ENCODE measurements around the gene MRPS18A. TPM values are rescaled to one million over a fixed set of nuclear protein-coding genes. Genes with fewer than 3 reads are reported as not detected.

MRPS18A gene
- total and polyA plus RNA-seq, 2 of the 13 experiments (the other 11 are each of a cell fraction or from before 2014, with no cell fraction given): 87.8 to 89.1 TPM

- TF ChIP-seq BRD4 (CRISPR knock-in tag; IDR thresholded peaks at IDR 0.05) (peak; percentile 52; the same call in 1 of the 2 replicates), GLI4 (CRISPR knock-in tag; IDR thresholded peaks at IDR 0.05; ENCODE audit: borderline replicate concordance) (no peak), ZNF451 (CRISPR knock-in tag; IDR thresholded peaks at IDR 0.05) (peak; percentile 86; the same call in 1 of the 2 replicates), ZNF572 (CRISPR knock-in tag; IDR thresholded peaks at IDR 0.05) (0 out of 2 replicates have a peak, but pooled peaks have one; percentile 70), ZNF782 (CRISPR knock-in tag; IDR thresholded peaks at IDR 0.05; ENCODE audit: borderline replicate concordance) (no peak), ISX (CRISPR knock-in tag; conservative IDR thresholded peaks at IDR 0.05) (no peak)
Observed at GRCh38 chr6:43736211-43736786, 48.7 kb upstream of the MRPS18A start (continued).

- POLR2A ChIA-PET: interaction anchor here (1.0 to 1.4 kb wide), 3 partner anchors 11 to 106 kb away, joined by 3 to 4 read pairs (median 4); partner anchors contain the start of gene VEGFA
- no peak for TF ChIP-seq ZNF329 (CRISPR knock-in tag; IDR thresholded peaks at IDR 0.05; ENCODE audit: low read depth)
- TF ChIP-seq CBX5 (CRISPR knock-in tag; IDR thresholded peaks at IDR 0.05; ENCODE audit: borderline replicate concordance): 0 out of 2 replicates have a peak, but pooled peaks have one; percentile 13
- no peak for TF ChIP-seq DMAP1 (CRISPR knock-in tag; IDR thresholded peaks at IDR 0.05)
- TF ChIP-seq ZNF883 (CRISPR knock-in tag; IDR thresholded peaks at IDR 0.05; ENCODE audit: not compliant biosample characterization): no peak
- 0 out of 2 replicates have a peak, but pooled peaks have one; percentile 28 for TF ChIP-seq DMTF1 (CRISPR knock-in tag; IDR thresholded peaks at IDR 0.05)
- TF ChIP-seq CAMTA2 (CRISPR knock-in tag; IDR thresholded peaks at IDR 0.05; ENCODE audit: borderline replicate concordance): 0 out of 2 replicates have a peak, but pooled peaks have one; percentile 37
- peak; percentile 49; the same call in 1 of the 2 replicates for TF ChIP-seq FOSL2 (CRISPR knock-in tag; IDR thresholded peaks at IDR 0.05)
- TF ChIP-seq U2AF2 (IDR thresholded peaks at IDR 0.05; ENCODE audit: low read depth, low read length): 0 out of 2 replicates have a peak, but pooled peaks have one; percentile 0
- no peak for TF ChIP-seq ESRRA (CRISPR knock-in tag; IDR thresholded peaks at IDR 0.05; ENCODE audit: low read depth)
- TF ChIP-seq ZNF605 (CRISPR knock-in tag; IDR thresholded peaks at IDR 0.05): 0 out of 2 replicates have a peak, but pooled peaks have one; percentile 3
- TF ChIP-seq, protein P1, sequence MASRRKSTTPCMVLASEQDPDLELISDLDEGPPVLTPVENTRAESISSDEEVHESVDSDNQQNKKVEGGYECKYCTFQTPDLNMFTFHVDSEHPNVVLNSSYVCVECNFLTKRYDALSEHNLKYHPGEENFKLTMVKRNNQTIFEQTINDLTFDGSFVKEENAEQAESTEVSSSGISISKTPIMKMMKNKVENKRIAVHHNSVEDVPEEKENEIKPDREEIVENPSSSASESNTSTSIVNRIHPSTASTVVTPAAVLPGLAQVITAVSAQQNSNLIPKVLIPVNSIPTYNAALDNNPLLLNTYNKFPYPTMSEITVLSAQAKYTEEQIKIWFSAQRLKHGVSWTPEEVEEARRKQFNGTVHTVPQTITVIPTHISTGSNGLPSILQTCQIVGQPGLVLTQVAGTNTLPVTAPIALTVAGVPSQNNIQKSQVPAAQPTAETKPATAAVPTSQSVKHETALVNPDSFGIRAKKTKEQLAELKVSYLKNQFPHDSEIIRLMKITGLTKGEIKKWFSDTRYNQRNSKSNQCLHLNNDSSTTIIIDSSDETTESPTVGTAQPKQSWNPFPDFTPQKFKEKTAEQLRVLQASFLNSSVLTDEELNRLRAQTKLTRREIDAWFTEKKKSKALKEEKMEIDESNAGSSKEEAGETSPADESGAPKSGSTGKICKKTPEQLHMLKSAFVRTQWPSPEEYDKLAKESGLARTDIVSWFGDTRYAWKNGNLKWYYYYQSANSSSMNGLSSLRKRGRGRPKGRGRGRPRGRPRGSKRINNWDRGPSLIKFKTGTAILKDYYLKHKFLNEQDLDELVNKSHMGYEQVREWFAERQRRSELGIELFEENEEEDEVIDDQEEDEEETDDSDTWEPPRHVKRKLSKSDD (CRISPR knock-in tag; IDR thresholded peaks at IDR 0.05; ENCODE audit: low read depth): 0 out of 2 replicates have a peak, but pooled peaks have one; percentile 7
Observed at GRCh38 chr6:43735642-43736199, 48.1 kb upstream of the MRPS18A start.

More at GRCh38 chr6:43735642-43736199, 48.1 kb upstream of the MRPS18A start:
- in situ Hi-C loops (cut with HindIII; ENCODE audit: extremely low pct_ligation_motif_present, low pct_unique_long_range_greater_than_20kb): no loop called here
- no peaks in the 10 kb centered on the region for H3K9me3 ChIP-seq (ENCODE audit: low read length)
- peaks cover 0 to 1% of the 10 kb centered on the region in 2 experiments; a peak in 1 of 5 replicates for H3K27me3 ChIP-seq (ENCODE audit: control insufficient read depth in 1 of 2, insufficient read depth in 2 of 2, low read length in 2 of 2)
- DNase-seq (ENCODE audit: low spot score): no peak
- H3K79me2 ChIP-seq (ENCODE audit: insufficient read depth, low read length): no peaks in the 10 kb centered on the region
- H3K4me3 ChIP-seq (replicated peaks in 1 of 3; ENCODE audit: insufficient read depth in 1 of 3, low read depth in 2 of 3, low read length in 3 of 3): peak overlapping the region in 1 of 3 experiments; percentile 45; a peak in 1 of 6 replicates
- H4K20me1 ChIP-seq (ENCODE audit: insufficient read depth, low read length): no peaks in the 10 kb centered on the region
- H3K9ac ChIP-seq (ENCODE audit: insufficient read depth, low read depth, low read length): no peak overlapping the region
- WGBS (ENCODE audit: low lambda C conversion rate): 4% methylated on average over 2 of the region's 2 CpGs
- intact Hi-C loops (cut with micrococcal nuclease; ENCODE audit: unreplicated experiment): no loop called here
- H3K36me3 ChIP-seq (replicated peaks in 1 of 2; ENCODE audit: control insufficient read depth in 1 of 2, insufficient read depth in 2 of 2, low read length in 2 of 2): no peaks in the 10 kb centered on the region
- H3K4me1 ChIP-seq (ENCODE audit: insufficient read depth, low read length): peaks cover 77% of the 10 kb centered on the region
- peak overlapping the region; percentile 71 for H3K4me2 ChIP-seq (ENCODE audit: low read depth, low read length)
- no peak for FAIRE-seq
- H3K27ac ChIP-seq (ENCODE audit: extremely low read length, insufficient read depth, low read length): no peak overlapping the region
- no TSS peak for BruUV-seq (replicated peaks)
- no peak overlapping the region for H2AFZ ChIP-seq (ENCODE audit: low read length)
- CTCF ChIA-PET (ENCODE audit: low intra/inter-chr PET ratio, low total read pairs): no interaction called here
- peak; percentile 3; the same call in 1 of the 3 replicates for ATAC-seq

All from HepG2 (cell line).